NCI-H1436 (cell line): ENCODE measurements around the gene CP.
A peak's percentile ranks its signal among the peaks of the same experiment; 100 is the strongest.
"Not testable (repeated sequence)": the region's sequence is repeated elsewhere in the genome, so short reads cannot be mapped to it uniquely, and the experiment has no call there.

Experiments used
- DNase-seq: peaks from one replicate; lab custom pipeline; 2025; lab: John Stamatoyannopoulos, UW

The CP gene

DNA sequence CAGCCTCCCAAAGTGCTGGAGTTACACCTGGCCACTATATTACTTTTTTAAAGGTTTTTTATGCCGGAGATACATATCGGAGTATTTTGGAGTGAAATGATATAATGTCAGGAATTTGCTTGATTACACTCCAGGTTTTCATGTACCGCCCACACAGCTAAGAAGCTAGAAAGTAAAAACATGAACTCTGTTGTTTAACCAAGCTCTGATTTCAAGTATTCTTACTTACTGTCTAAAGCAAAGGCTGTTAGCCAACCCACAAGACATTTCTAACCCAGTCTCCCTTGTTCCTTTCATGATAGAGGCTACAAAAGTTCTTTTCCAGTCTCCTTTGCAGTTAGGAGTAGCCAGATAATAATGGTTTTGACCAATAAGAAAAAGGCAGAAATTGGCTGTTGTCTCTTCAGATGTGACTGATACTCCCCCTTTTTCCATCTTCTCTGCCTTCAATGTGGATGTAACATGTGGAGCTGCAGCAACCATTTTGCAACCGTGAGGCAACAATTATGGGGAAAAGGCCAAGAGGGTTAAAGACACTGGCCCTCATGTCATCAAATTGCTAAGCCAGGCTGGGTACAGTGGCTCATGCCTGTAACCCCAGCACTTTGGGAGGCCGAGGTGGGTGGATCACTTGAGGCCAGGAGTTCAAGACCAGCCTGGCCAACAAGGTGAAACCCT is 6.1 kb upstream of the CP start:
- no peak for DNase-seq

- no peak for DNase-seq
These were observed 5.1 kb upstream of the CP start for GRCh38 chr3:149226776-149227175.

- no peak for DNase-seq
These were observed 3.3 kb upstream of the CP start for GRCh38 chr3:149224736-149225594.

DNA sequence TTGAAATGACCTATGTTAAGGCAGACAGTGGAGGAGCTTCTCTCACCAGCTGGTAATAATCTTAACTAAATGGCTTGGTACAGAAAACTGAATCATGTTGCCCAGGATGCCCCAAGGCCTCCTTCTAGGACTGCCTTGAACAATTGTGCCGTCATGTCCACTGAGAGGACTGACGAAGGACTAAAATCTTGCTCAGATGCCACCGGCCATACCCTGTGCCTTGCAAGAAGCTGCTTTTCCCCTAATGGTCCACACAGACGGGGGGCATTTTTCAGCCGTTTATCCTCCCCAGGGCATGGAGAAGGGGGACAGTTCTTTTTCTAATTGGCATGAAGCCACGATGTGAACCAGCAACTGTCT is 1.8 kb upstream of the CP start:
- no peak for DNase-seq

GRCh38 chr3:149219380-149220121 is 2.1 kb downstream of the CP start:
- DNase-seq, result not testable (repeated sequence)

DNA sequence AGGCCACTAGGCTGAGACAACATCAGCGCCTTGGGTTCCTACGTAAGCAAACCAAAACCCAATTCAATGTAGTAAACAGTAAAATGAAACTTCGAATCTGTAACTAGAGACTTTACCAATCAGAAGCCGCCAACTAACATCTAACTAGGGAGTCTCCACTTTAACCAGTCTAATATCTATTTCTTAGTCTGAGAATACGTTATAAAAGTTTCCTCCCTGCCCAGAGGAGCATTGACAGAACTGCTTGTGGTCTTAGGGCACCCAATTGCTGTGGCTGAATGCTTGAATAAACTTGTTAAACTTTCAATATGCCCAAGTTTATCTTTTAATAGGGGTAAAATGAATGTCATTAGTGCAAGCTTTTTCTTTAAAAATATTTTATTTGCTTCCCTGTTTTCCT is 4.3 kb downstream of the CP start:
- DNase-seq, result no peak

DNA sequence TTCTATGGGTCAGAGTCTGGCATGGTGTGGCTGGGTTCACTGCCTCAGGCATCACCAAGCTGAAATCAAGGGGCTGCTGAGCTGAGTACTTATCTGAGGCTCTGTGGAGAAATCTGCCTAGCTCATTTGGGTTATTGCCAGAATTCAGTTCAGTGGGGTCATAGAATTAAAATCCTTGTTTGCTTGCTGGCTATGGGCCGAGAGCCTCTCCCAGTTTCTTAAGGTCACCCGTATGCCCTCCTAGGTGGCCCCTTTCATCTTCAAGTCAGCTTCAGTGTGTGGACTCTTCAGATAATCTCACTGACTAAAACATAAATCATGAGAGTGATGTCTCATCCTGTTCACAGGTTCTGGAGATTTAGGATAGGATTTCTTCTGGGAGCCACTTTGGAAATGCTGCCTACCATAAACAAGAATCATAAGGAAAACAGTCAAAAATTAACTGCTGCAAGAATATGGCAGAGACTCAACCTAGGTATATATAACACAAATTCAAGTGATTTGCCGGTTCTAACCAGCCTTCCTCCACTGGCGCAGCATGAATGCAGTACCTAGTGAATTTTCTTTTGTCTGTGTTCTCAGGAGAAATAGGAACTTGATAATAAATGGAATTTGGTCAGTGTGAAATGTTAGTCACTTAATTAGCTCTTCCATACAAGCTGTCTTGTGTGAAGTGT is 5.3 kb downstream of the CP start:
- DNase-seq, result peak; percentile 24

DNA sequence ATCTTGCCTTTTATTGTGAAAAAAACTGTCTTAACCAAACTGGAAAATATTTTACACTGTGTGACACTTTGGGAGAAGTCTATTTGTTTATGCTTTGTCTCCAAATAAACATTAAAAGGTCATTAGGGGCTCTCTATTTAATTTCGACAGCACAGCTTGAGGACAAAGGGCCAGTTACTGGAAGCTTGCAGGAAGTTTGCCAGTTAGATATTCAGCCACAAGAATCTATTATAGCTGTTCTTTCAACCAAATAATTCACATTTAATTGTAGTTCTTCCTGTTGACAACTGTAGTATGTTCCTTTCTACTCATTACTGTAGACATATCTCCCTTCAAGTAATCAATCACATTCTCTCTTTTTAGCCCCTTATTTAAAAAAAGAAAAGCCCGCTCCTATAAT is 6.1 kb downstream of the CP start:
- no peak for DNase-seq

DNA sequence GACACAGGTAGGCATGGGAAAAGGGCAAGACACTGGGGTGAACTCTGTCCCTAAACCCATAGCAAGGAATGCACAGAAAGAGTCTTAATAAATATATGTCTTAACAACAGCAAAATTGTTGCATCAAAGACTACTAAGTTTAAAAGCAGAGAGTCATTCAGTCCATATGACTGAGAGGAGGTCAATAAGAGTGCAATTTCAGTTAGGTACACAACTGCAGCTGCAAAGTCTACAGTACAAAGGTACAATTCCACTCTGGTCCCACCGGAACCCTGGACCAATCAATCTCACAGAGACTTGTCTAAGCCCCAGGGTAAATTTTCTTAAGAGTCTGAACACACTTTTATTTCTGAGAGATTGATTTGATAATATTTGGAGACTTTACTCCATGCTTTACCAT is 6.9 kb downstream of the CP start:
- DNase-seq, result peak; percentile 20

DNA sequence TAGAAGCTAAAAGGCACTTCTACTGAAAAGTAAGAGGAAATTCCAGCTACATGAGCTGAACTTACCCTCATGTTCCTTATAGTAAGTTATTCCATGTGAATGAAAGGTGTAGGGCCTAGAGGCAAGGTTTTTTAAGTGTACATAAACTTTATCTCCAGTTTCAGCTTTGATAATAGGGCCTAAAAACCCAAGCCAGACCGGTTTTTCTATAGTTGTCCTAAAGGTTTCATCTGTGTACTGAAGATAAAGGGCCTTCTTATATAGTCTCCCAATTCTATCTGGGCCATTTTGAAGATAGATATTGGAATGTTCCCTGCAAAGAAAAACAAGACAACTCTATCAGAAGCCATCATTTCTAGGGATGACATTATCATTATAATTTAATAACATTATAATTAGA is 9.2 kb downstream of the CP start:
- DNase-seq, result no peak

DNA sequence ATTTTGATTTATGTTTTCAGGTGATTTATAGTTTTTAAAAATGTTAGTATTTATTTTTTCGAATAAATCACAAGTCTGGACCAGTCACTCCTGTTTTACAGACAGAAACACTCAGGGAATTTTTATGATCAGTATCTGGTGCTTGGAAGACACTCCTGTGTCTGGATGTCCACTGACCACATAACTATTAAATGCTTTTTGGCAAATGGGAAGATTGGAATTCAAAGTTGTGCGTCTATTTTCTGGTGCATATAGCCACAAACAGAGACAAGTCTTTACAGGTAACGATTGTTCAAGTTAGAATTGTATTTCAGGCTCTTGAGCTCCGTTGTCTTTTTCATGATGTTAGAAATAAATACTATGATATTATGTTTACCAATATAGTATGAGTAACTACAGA is 12.2 kb downstream of the CP start:
- no peak for DNase-seq

- no peak for DNase-seq
These were observed 14.2 kb downstream of the CP start for GRCh38 chr3:149207475-149207874.

DNA sequence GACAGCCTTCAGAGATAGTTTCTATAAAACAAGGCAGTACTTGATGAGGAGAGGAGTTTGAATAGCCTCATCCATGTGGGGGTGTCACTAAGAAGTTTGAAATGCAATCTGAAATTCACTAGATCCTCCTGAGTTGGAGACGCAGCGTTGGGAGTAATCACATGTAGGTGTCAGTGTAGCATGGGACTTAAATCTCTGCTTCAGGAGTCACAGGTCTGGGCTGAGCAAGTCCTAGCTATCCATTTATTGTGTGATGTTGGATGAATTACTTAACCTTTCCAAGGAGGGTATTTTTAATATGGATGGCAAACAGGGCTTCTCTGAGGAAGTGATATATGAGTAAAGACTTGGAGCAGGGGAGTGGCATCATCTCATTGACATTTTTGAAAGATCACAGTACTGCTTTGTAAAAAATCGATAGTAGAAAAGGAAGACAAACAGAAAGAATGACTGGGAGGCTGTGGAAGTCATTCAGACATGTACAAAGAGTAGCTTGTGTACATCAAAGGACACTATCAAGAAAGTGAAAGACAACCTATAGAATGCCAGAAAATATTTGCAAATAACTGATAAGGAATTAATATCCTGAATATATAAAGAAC is 17.1 kb downstream of the CP start:
- DNase-seq, result no peak

GRCh38 chr3:149203758-149204157 is 17.9 kb downstream of the CP start:
- DNase-seq, result no peak

- DNase-seq, result peak; percentile 58
These were observed 22.2 kb downstream of the CP start for GRCh38 chr3:149199474-149199873.

GRCh38 chr3:149198611-149199010 is 23.0 kb downstream of the CP start:
- DNase-seq, result no peak

DNA sequence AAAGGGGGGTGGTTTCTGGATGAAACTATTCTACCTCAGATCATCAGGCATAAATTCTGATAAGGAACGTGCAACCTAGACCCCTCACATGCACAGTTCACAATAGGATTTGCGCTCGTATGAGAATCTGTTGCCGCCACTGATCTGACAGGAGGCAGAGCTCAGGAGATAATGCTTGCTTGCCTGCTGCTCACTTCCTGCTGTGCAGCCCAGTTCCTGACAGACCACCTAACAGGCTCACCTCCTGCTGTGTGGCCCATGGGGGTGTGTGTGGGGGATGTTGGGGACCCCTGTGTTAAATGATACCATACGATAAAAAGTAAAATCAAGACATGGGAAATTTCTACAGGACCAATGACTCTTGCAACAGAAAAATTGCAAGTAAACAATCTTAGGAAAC is 24.0 kb downstream of the CP start:
- no peak for DNase-seq

DNA sequence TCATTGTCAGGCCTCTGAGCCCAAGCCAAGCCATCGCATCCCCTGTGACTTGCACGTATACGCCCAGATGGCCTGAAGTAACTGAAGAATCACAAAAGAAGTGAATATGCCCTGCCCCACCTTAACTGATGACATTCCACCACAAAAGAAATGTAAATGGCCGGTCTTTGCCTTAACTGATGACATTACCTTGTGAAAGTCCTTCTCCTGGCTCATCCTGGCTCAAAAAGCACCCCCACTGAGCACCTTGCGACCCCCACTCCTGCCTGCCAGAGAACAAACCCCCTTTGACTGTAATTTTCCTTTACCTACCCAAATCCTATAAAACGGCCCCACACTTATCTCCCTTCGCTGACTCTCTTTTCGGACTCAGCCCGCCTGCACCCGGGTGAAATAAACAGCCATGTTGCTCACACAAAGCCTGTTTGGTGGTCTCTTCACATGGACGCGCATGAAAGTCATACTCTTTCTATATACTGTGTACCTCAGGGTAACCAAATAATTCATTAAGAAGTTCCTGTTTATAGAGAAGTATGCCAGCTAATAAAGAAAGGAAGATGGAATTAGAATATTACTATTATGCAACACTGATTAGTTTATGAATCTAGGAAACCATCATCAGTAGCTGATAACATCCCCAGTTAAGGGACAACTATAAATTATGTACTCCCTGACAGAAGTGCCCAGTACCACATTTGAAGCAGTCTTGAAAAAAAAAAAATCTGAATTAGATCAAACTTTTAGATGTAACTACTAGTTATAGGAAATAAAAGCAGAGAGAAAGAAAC is 24.6 kb downstream of the CP start:
- DNase-seq, result not testable (repeated sequence)

DNA sequence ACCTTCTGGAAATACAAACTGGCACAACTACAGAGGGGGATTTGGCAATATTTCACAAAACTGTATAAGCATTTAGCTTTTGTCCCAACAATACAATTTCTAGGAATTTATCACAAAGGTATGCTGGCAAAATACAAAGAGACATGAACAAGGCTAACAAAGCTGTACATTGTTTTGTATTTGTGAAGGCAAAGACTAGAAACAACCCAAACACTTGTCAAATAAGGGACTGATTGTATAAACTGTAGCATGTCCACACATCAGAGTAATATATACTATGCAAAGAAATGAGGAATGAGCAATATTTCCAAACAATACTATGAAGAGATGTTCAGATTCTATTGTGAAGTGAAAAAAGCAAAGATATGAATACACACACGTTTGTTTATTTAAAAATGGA is 26.4 kb downstream of the CP start:
- DNase-seq, result no peak

DNA sequence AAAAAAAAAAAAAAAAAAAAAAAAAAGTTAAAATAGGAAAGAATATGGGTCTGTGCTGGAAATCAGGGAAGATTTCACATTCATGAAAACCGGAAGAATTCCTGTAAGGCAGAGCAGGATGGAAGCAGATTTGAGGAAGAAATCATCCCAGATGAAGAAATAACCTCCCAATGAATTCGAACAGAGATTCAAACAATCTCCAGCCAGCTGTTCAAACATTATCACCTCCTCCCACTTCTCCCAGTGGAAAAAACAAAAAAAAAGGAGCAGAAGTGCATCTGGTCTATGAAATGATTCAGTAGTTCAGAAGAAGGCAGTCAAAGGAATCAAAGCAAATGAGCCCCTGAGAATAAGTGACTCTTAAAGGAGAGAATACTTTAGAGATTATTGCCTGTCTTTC is 33.1 kb downstream of the CP start:
- no peak for DNase-seq

DNA sequence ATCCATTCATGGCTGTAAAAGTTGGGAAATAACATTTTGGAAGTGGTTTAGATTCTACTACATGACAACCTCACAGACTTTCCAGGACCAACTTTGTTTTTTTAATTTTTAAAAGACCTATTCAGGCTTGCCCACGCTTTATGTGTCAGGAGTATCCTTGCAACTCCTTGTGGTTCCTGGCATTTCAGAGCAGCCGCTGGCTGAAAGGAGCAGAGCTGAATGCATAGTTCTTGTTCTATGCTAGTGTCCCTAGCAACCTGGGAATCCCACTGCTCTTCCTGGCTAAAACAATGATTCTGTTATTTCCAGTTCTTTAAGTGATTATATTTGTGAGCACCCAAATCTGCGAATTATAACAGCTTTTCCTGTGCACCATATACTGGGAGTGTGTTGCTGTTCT is 34.9 kb downstream of the CP start:
- no peak for DNase-seq
